Activated T-cell treated with anti-CD3 and anti-CD28 coated beads, Interleukin-2, amount 50 U/mL, for 72 hours (primary cell): ENCODE results near the gene MYO18B. TPM values are rescaled to one million over a fixed set of nuclear protein-coding genes. Genes with fewer than 3 reads are reported as not detected.
A peak's percentile ranks its signal among the peaks of the same experiment; 100 is the strongest.

Experiments
- ATAC-seq, 2 donors: fragments of 150-1000 bp; cut with Tn5 transposase; replicated peaks in 1 of 2; 2 replicates each; pipeline ENCODE4 v1.10.0; 2021; ENCODE audit warnings: moderate library complexity in 2 of 2, mild to moderate bottlenecking in 1 of 2
- DNase-seq, 2 donors: peaks; one replicate each; pipeline ENCODE4 v3.0.0; 2021 to 2022; ENCODE audit warnings: mixed read lengths in 1 of 2
- H3K27ac Mint-ChIP-seq: one replicate; pipeline ENCODE4 v1.8.0; 2022; ENCODE audit warnings: mild to moderate bottlenecking, moderate library complexity, mixed read lengths
- H3K27me3 Mint-ChIP-seq: one replicate; pipeline ENCODE4 v1.8.0; 2022; ENCODE audit warnings: low read depth, mixed read lengths
- H3K36me3 Mint-ChIP-seq, 2 donors: one replicate each; pipeline ENCODE4 v1.8.0; 2022; ENCODE audit warnings: mixed read lengths in 2 of 2, mild to moderate bottlenecking in 1 of 2; ENCODE audit not compliant: insufficient read depth in 2 of 2
- H3K4me1 Mint-ChIP-seq: one replicate; pipeline ENCODE4 v1.8.0; 2022; ENCODE audit warnings: low read depth, mixed read lengths
- H3K4me3 Mint-ChIP-seq, 2 donors: one replicate each; pipeline ENCODE4 v1.8.0; 2022; ENCODE audit warnings: mild to moderate bottlenecking in 2 of 2, mixed read lengths in 2 of 2, moderate library complexity in 2 of 2
- H3K9me3 Mint-ChIP-seq, 2 donors: one replicate each; pipeline ENCODE4 v1.8.0; 2022; ENCODE audit warnings: mixed read lengths in 2 of 2
- total RNA-seq, 2 donors: library from RNA; stranded (reverse); gene quantifications; one replicate each; pipeline ENCODE4 v1.2.3, GENCODE V29; 2022

MYO18B gene
- 1 to 10 TPM; 2.4 to 2.8 TPM for total RNA-seq

GRCh38 chr22:25741692-25742626, at the start of gene MYO18B:
TSS of gene MYO18B (plus strand) at chr22:25742188. CDS start at chr22:25761093, 18,905 bp downstream.
- H3K27ac Mint-ChIP-seq = no peak within 1 kb of the TSS
- no peaks in the 10 kb centered on the region for H3K27me3 Mint-ChIP-seq
- no peaks in the 10 kb centered on the region for H3K36me3 Mint-ChIP-seq
- DNase-seq = no peak
- H3K4me1 Mint-ChIP-seq = peaks cover 50% of the 10 kb centered on the region
- peaks cover 0 to 5% of the 10 kb centered on the region in 2 donors for H3K9me3 Mint-ChIP-seq
- ATAC-seq = no peak
- no peak within 1 kb of the TSS for H3K4me3 Mint-ChIP-seq

- DNase-seq = no peak
- H3K4me3 Mint-ChIP-seq = no peak overlapping the region
- no peaks in the 10 kb centered on the region for H3K27me3 Mint-ChIP-seq
- ATAC-seq = no peak
- no peaks in the 10 kb centered on the region for H3K9me3 Mint-ChIP-seq
- peaks cover 0 to 6% of the 10 kb centered on the region in 2 donors for H3K36me3 Mint-ChIP-seq
- H3K4me1 Mint-ChIP-seq = no peaks in the 10 kb centered on the region
- no peak overlapping the region for H3K27ac Mint-ChIP-seq
These were observed 49.4 kb upstream of the MYO18B start for GRCh38 chr22:25692397-25693267.

- ATAC-seq = no peak
- no peaks in the 10 kb centered on the region for H3K9me3 Mint-ChIP-seq
- peaks cover 0 to 6% of the 10 kb centered on the region in 2 donors for H3K36me3 Mint-ChIP-seq
- H3K4me1 Mint-ChIP-seq = peaks cover 4% of the 10 kb centered on the region
- H3K4me3 Mint-ChIP-seq = no peak overlapping the region
- no peaks in the 10 kb centered on the region for H3K27me3 Mint-ChIP-seq
- DNase-seq = no peak
- no peak overlapping the region for H3K27ac Mint-ChIP-seq
These were observed 48.8 kb upstream of the MYO18B start for GRCh38 chr22:25693268-25693565.

- H3K9me3 Mint-ChIP-seq = no peaks in the 10 kb centered on the region
- no peak for DNase-seq
- no peak overlapping the region for H3K27ac Mint-ChIP-seq
- peaks cover 0 to 4% of the 10 kb centered on the region in 2 donors for H3K36me3 Mint-ChIP-seq
- no peaks in the 10 kb centered on the region for H3K27me3 Mint-ChIP-seq
- H3K4me3 Mint-ChIP-seq = no peak overlapping the region
- no peak for ATAC-seq
- peaks cover 12% of the 10 kb centered on the region for H3K4me1 Mint-ChIP-seq
These were observed 47.6 kb upstream of the MYO18B start for GRCh38 chr22:25694196-25694907.

GRCh38 chr22:25695146-25695545, 46.8 kb upstream of the MYO18B start:
- ATAC-seq (no peak), DNase-seq (no peak)
- Mint-ChIP-seq H3K4me1 (peaks cover 12% of the 10 kb centered on the region), H3K9me3 (no peaks in the 10 kb centered on the region), H3K27me3 (no peaks in the 10 kb centered on the region), H3K27ac (no peak overlapping the region), H3K4me3 (no peak overlapping the region), H3K36me3 (peaks cover 0 to 8% of the 10 kb centered on the region in 2 donors)

GRCh38 chr22:25696763-25697162, 45.2 kb upstream of the MYO18B start:
- no peaks in the 10 kb centered on the region for H3K9me3 Mint-ChIP-seq
- no peak for ATAC-seq
- no peaks in the 10 kb centered on the region for H3K27me3 Mint-ChIP-seq
- H3K4me3 Mint-ChIP-seq = no peak overlapping the region
- no peak overlapping the region for H3K27ac Mint-ChIP-seq
- peaks cover 0 to 6% of the 10 kb centered on the region in 2 donors for H3K36me3 Mint-ChIP-seq
- no peak for DNase-seq
- peaks cover 12% of the 10 kb centered on the region for H3K4me1 Mint-ChIP-seq

GRCh38 chr22:25697181-25697664, 44.8 kb upstream of the MYO18B start:
- H3K36me3 Mint-ChIP-seq = peaks cover 0 to 6% of the 10 kb centered on the region in 2 donors
- H3K4me1 Mint-ChIP-seq = peaks cover 16% of the 10 kb centered on the region
- no peak for ATAC-seq
- no peak overlapping the region for H3K4me3 Mint-ChIP-seq
- DNase-seq = no peak
- no peaks in the 10 kb centered on the region for H3K27me3 Mint-ChIP-seq
- no peaks in the 10 kb centered on the region for H3K9me3 Mint-ChIP-seq
- no peak overlapping the region for H3K27ac Mint-ChIP-seq

- Mint-ChIP-seq H3K36me3 (peaks cover 0 to 6% of the 10 kb centered on the region in 2 donors), H3K4me1 (peaks cover 24% of the 10 kb centered on the region), H3K27ac (no peak overlapping the region), H3K27me3 (no peaks in the 10 kb centered on the region), H3K9me3 (no peaks in the 10 kb centered on the region), H3K4me3 (no peak overlapping the region)
- DNase-seq (no peak), ATAC-seq (no peak)
These were observed 44.0 kb upstream of the MYO18B start for GRCh38 chr22:25697978-25698377.

- H3K4me3 Mint-ChIP-seq = no peak overlapping the region
- ATAC-seq = no peak
- H3K36me3 Mint-ChIP-seq = peaks cover 0 to 6% of the 10 kb centered on the region in 2 donors
- H3K27ac Mint-ChIP-seq = no peak overlapping the region
- DNase-seq = no peak
- peaks cover 28% of the 10 kb centered on the region for H3K4me1 Mint-ChIP-seq
- no peaks in the 10 kb centered on the region for H3K9me3 Mint-ChIP-seq
- no peaks in the 10 kb centered on the region for H3K27me3 Mint-ChIP-seq
These were observed 43.5 kb upstream of the MYO18B start for GRCh38 chr22:25698461-25698860.

GRCh38 chr22:25698978-25699377, 43.0 kb upstream of the MYO18B start:
- peaks cover 0 to 6% of the 10 kb centered on the region in 2 donors for H3K36me3 Mint-ChIP-seq
- no peaks in the 10 kb centered on the region for H3K27me3 Mint-ChIP-seq
- H3K4me3 Mint-ChIP-seq = no peak overlapping the region
- H3K27ac Mint-ChIP-seq = no peak overlapping the region
- H3K9me3 Mint-ChIP-seq = no peaks in the 10 kb centered on the region
- DNase-seq (no peak), ATAC-seq (no peak)
- H3K4me1 Mint-ChIP-seq = peaks cover 31% of the 10 kb centered on the region

GRCh38 chr22:25701056-25701780, 40.8 kb upstream of the MYO18B start:
- DNase-seq (no peak), ATAC-seq (no peak)
- Mint-ChIP-seq H3K4me3 (no peak overlapping the region), H3K36me3 (peaks cover 0 to 6% of the 10 kb centered on the region in 2 donors), H3K9me3 (no peaks in the 10 kb centered on the region), H3K27ac (no peak overlapping the region), H3K27me3 (no peaks in the 10 kb centered on the region), H3K4me1 (peaks cover 50% of the 10 kb centered on the region)

- no peak for ATAC-seq
- peak overlapping the region in 1 of 2 donors; percentile 49 for H3K4me3 Mint-ChIP-seq
- peaks cover 0 to 6% of the 10 kb centered on the region in 2 donors for H3K36me3 Mint-ChIP-seq
- no peaks in the 10 kb centered on the region for H3K9me3 Mint-ChIP-seq
- H3K27ac Mint-ChIP-seq = no peak overlapping the region
- H3K4me1 Mint-ChIP-seq = peaks cover 50% of the 10 kb centered on the region
- H3K27me3 Mint-ChIP-seq = no peaks in the 10 kb centered on the region
- DNase-seq = no peak
These were observed 39.9 kb upstream of the MYO18B start for GRCh38 chr22:25702040-25702439.
